ENCODE measurements around the gene HDGF. TPM values are rescaled to one million over a fixed set of nuclear protein-coding genes. Genes with fewer than 3 reads are reported as not detected.

The HDGF gene
- total and polyA plus RNA-seq, 9 of the 15 experiments (the other 6 are each of a cell fraction or from before 2014, with no cell fraction given): 38.8 to 601 (median 400) TPM

DNA sequence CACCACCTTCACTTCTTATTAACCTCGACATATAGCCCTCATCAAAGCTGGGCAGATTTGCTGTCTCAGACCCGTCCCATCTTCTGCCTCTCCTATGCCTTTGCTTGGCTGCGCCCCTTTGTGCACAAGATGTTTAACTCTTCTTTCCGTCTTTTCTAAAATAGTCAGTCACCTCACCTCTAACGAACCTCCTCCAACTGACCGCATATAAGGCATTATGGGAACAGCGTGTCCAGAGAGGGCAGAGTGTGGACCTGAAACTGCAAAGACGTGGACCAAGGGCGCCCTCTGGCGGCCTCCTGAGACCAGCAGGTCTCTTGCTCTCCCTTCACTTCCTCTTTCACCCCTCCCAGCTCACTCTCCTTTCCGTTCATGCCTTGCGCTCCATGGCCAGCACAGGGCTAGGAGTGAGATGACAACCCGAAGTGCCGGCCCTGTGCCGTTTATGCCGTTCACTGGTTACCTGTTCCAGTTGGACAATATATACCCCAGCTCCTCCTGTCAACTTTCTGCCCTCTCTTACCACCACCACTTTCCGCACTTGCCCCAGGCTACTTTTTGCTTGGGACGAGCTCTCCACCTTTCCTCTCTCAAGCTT lies 25.7 kb downstream of the HDGF start (continued):
- no peak for TF ChIP-seq E2F4 (CRISPR knock-in tag; IDR thresholded peaks at IDR 0.05; ENCODE audit: low read depth)
- no peak for TF ChIP-seq IFI16 (CRISPR knock-in tag; IDR thresholded peaks at IDR 0.05)
- TF ChIP-seq BRD4 (IDR thresholded peaks at IDR 0.05): no peak
- TF ChIP-seq PHB (CRISPR knock-in tag; IDR thresholded peaks at IDR 0.05): no peak
- TF ChIP-seq TFAP4 (CRISPR knock-in tag; IDR thresholded peaks at IDR 0.05; ENCODE audit: borderline replicate concordance): peak; percentile 85
- TF ChIP-seq, protein P1, sequence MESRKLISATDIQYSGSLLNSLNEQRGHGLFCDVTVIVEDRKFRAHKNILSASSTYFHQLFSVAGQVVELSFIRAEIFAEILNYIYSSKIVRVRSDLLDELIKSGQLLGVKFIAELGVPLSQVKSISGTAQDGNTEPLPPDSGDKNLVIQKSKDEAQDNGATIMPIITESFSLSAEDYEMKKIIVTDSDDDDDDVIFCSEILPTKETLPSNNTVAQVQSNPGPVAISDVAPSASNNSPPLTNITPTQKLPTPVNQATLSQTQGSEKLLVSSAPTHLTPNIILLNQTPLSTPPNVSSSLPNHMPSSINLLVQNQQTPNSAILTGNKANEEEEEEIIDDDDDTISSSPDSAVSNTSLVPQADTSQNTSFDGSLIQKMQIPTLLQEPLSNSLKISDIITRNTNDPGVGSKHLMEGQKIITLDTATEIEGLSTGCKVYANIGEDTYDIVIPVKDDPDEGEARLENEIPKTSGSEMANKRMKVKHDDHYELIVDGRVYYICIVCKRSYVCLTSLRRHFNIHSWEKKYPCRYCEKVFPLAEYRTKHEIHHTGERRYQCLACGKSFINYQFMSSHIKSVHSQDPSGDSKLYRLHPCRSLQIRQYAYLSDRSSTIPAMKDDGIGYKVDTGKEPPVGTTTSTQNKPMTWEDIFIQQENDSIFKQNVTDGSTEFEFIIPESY (CRISPR knock-in tag; IDR thresholded peaks at IDR 0.05): peak; percentile 72
- TF ChIP-seq TSC22D4 (tag; IDR thresholded peaks at IDR 0.05): no peak
- TF ChIP-seq TCF7L2 (IDR thresholded peaks at IDR 0.05; ENCODE audit: low read depth, low read length): no peak
- TF ChIP-seq, protein P2, sequence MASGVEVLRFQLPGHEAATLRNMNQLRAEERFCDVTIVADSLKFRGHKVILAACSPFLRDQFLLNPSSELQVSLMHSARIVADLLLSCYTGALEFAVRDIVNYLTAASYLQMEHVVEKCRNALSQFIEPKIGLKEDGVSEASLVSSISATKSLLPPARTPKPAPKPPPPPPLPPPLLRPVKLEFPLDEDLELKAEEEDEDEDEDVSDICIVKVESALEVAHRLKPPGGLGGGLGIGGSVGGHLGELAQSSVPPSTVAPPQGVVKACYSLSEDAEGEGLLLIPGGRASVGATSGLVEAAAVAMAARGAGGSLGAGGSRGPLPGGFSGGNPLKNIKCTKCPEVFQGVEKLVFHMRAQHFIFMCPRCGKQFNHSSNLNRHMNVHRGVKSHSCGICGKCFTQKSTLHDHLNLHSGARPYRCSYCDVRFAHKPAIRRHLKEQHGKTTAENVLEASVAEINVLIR (CRISPR knock-in tag; IDR thresholded peaks at IDR 0.05): no peak
- TF ChIP-seq RBBP5 (IDR thresholded peaks at IDR 0.05; ENCODE audit: borderline replicate concordance, insufficient read depth, low read length, poor library complexity, severe bottlenecking): peak; percentile 5
- TF ChIP-seq VEZF1 (CRISPR knock-in tag; IDR thresholded peaks at IDR 0.05): peak; percentile 68
- TF ChIP-seq ZFP1 (CRISPR knock-in tag; IDR thresholded peaks at IDR 0.05): no peak
- TF ChIP-seq RBM34 (IDR thresholded peaks at IDR 0.05; ENCODE audit: borderline replicate concordance, insufficient read depth, low read length): no peak
- TF ChIP-seq EHMT2 (IDR thresholded peaks at IDR 0.05): no peak
- TF ChIP-seq SAP30 (IDR thresholded peaks at IDR 0.05; ENCODE audit: borderline replicate concordance, insufficient read depth, low read depth, low read length, poor library complexity, severe bottlenecking): no peak
- TF ChIP-seq PHB2 (IDR thresholded peaks at IDR 0.05; ENCODE audit: low read depth): no peak
- TF ChIP-seq, protein P3, sequence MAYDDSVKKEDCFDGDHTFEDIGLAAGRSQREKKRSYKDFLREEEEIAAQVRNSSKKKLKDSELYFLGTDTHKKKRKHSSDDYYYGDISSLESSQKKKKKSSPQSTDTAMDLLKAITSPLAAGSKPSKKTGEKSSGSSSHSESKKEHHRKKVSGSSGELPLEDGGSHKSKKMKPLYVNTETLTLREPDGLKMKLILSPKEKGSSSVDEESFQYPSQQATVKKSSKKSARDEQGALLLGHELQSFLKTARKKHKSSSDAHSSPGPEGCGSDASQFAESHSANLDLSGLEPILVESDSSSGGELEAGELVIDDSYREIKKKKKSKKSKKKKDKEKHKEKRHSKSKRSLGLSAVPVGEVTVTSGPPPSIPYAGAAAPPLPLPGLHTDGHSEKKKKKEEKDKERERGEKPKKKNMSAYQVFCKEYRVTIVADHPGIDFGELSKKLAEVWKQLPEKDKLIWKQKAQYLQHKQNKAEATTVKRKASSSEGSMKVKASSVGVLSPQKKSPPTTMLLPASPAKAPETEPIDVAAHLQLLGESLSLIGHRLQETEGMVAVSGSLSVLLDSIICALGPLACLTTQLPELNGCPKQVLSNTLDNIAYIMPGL (CRISPR knock-in tag; IDR thresholded peaks at IDR 0.05): no peak; the same call in 1 of the 2 replicates
- no peak for TF ChIP-seq ZBTB8A (IDR thresholded peaks at IDR 0.05; ENCODE audit: partially characterized antibody)

Measured in K562 (cell line).